ENCODE results near the gene PLCB3. TPM values are rescaled to one million over a fixed set of nuclear protein-coding genes. Genes with fewer than 3 reads are reported as not detected.

The PLCB3 gene
- total and polyA plus RNA-seq, 2 donors (not counting 3 experiments of a cell fraction or from before 2014, with no cell fraction given) = 32.3 to 61.1 TPM

DNA sequence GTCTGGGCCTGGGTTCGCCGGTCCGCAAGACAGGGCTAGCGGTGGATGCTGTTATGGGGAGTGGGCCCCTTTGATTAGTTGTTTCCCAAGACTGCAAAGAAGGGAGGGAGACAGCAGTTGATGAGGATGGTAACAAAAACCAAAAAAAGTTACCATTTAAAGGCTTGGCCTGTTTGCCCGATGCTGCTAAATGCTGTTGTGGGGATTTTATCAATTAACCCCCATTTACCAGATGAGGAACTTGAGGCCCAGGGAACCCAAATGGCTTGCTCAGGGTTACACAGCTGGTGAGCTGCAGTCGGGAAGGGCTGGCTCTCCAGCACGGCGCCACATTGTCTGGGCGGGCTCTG, 28.7 kb upstream of the PLCB3 start:
- peaks cover 0 to 6% of the 10 kb centered on the region in 2 experiments for H3K36me3 ChIP-seq (ENCODE audit: control insufficient read depth in 2 of 2, extremely low read depth in 1 of 2, insufficient read depth in 2 of 2, low read length in 2 of 2)
- H3K9me1 ChIP-seq (replicated peaks; ENCODE audit: control insufficient read depth, extremely low read depth, insufficient read depth, low read length) = no peaks in the 10 kb centered on the region
- H3K4me1 ChIP-seq (ENCODE audit: control insufficient read depth, extremely low read depth, insufficient read depth, low read length) = peaks cover 13% of the 10 kb centered on the region
- ChIA-PET CTCF (no interaction called here), POLR2A (no interaction called here)
- H3K27ac ChIP-seq (ENCODE audit: insufficient read depth, low read depth, low read length) = no peak overlapping the region
- intact Hi-C loops (cut with micrococcal nuclease) (no loop called here), dilution Hi-C loops (cut with MboI; ENCODE audit: extremely low pct_ligation_motif_present, low sequenced_read_pairs) (no loop called here)
- H3K9me3 ChIP-seq (replicated peaks; ENCODE audit: control insufficient read depth, insufficient read depth, low read length) = no peaks in the 10 kb centered on the region
- TF ChIP-seq JUN (IDR thresholded peaks at IDR 0.05; ENCODE audit: borderline replicate concordance, insufficient read depth, insufficient read length, low read depth) (no peak), MYC (IDR thresholded peaks at IDR 0.05; ENCODE audit: low read depth, low read length) (no peak)
- TF ChIP-seq, protein P1, sequence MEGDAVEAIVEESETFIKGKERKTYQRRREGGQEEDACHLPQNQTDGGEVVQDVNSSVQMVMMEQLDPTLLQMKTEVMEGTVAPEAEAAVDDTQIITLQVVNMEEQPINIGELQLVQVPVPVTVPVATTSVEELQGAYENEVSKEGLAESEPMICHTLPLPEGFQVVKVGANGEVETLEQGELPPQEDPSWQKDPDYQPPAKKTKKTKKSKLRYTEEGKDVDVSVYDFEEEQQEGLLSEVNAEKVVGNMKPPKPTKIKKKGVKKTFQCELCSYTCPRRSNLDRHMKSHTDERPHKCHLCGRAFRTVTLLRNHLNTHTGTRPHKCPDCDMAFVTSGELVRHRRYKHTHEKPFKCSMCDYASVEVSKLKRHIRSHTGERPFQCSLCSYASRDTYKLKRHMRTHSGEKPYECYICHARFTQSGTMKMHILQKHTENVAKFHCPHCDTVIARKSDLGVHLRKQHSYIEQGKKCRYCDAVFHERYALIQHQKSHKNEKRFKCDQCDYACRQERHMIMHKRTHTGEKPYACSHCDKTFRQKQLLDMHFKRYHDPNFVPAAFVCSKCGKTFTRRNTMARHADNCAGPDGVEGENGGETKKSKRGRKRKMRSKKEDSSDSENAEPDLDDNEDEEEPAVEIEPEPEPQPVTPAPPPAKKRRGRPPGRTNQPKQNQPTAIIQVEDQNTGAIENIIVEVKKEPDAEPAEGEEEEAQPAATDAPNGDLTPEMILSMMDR (IDR thresholded peaks at IDR 0.05; ENCODE audit: extremely low read depth in 1 of 2, insufficient read depth in 1 of 2, low read depth in 1 of 2, low read length in 2 of 2) = no peak
- FAIRE-seq = no peak
- H3K9ac ChIP-seq (replicated peaks; ENCODE audit: extremely low read depth, insufficient read depth, low read length) = no peak overlapping the region
- BruUV-seq (replicated peaks) = no TSS peak
- DNase-seq (ENCODE audit: low read depth, low spot score) = no peak
- peaks cover 8% of the 10 kb centered on the region for H3K79me2 ChIP-seq (ENCODE audit: control insufficient read depth, insufficient read depth, low read length)
- no peaks in the 10 kb centered on the region for H4K20me1 ChIP-seq (replicated peaks; ENCODE audit: control insufficient read depth, extremely low read depth, insufficient read depth, low read length)
- no peak overlapping the region for H2AFZ ChIP-seq (ENCODE audit: low read depth, low read length)
- no peak overlapping the region for H3K4me3 ChIP-seq (replicated peaks in 1 of 3; ENCODE audit: insufficient read depth in 1 of 3, low read depth in 1 of 3, low read length in 3 of 3)
- no peaks in the 10 kb centered on the region for H3K27me3 ChIP-seq (ENCODE audit: control insufficient read depth in 2 of 2, insufficient read depth in 2 of 2, low read length in 2 of 2)
- H3K4me2 ChIP-seq (ENCODE audit: insufficient read depth, low read length) = no peak overlapping the region

DNA sequence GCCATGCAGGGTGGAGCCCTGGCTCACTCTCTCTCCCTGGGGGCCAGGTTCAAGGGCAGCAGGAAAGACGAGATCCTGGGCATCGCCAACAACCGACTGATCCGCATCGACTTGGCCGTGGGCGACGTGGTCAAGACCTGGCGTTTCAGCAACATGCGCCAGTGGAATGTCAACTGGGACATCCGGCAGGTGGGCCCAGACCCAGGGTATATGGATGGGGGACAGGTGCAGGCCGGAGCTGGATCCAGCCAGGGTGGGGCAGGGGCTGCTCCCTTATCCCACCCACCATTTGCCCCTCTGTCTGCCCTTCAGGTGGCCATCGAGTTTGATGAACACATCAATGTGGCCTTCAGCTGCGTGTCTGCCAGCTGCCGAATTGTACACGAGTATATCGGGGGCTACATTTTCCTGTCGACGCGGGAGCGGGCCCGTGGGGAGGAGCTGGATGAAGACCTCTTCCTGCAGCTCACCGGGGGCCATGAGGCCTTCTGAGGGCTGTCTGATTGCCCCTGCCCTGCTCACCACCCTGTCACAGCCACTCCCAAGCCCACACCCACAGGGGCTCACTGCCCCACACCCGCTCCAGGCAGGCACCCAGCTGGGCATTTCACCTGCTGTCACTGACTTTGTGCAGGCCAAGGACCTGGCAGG, 28.2 kb upstream of the PLCB3 start:
- no peaks in the 10 kb centered on the region for H3K9me1 ChIP-seq (replicated peaks; ENCODE audit: control insufficient read depth, extremely low read depth, insufficient read depth, low read length)
- TF ChIP-seq JUN (IDR thresholded peaks at IDR 0.05; ENCODE audit: borderline replicate concordance, insufficient read depth, insufficient read length, low read depth) (no peak), EZH2 (IDR thresholded peaks at IDR 0.05; ENCODE audit: borderline replicate concordance, low read depth, low read length, severe bottlenecking) (no peak), POLR2AphosphoS5 (IDR thresholded peaks at IDR 0.05; ENCODE audit: insufficient read depth, low read depth, low read length) (no peak), FOS (IDR thresholded peaks at IDR 0.05; ENCODE audit: borderline replicate concordance, insufficient read depth, low read length) (no peak), GATA2 (IDR thresholded peaks at IDR 0.05; ENCODE audit: insufficient read depth, insufficient read length, low read depth, low read length) (no peak), MYC (IDR thresholded peaks at IDR 0.05; ENCODE audit: low read depth, low read length) (no peak), POLR2A (IDR thresholded peaks at IDR 0.05; ENCODE audit: low read depth, low read length) (no peak)
- TF ChIP-seq, protein P2, sequence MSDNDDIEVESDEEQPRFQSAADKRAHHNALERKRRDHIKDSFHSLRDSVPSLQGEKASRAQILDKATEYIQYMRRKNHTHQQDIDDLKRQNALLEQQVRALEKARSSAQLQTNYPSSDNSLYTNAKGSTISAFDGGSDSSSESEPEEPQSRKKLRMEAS (IDR thresholded peaks at IDR 0.05; ENCODE audit: insufficient read depth, insufficient read length) = no peak
- TF ChIP-seq, protein P1 (IDR thresholded peaks at IDR 0.05; ENCODE audit: extremely low read depth in 1 of 2, insufficient read depth in 1 of 2, low read depth in 1 of 2, low read length in 2 of 2) = no peak
- no peak overlapping the region for H3K4me2 ChIP-seq (ENCODE audit: insufficient read depth, low read length)
- H3K36me3 ChIP-seq (ENCODE audit: control insufficient read depth in 2 of 2, extremely low read depth in 1 of 2, insufficient read depth in 2 of 2, low read length in 2 of 2) = peaks cover 0 to 6% of the 10 kb centered on the region in 2 experiments
- peaks cover 8% of the 10 kb centered on the region for H3K79me2 ChIP-seq (ENCODE audit: control insufficient read depth, insufficient read depth, low read length)
- FAIRE-seq = no peak
- TSS peak; percentile 17 for BruUV-seq (replicated peaks)
- no peak overlapping the region for H3K27ac ChIP-seq (ENCODE audit: insufficient read depth, low read depth, low read length)
- intact Hi-C loops (cut with micrococcal nuclease) (no loop called here), dilution Hi-C loops (cut with MboI; ENCODE audit: extremely low pct_ligation_motif_present, low sequenced_read_pairs) (no loop called here)
- no peak for DNase-seq (ENCODE audit: low read depth, low spot score)
- no peak overlapping the region for H3K4me3 ChIP-seq (replicated peaks in 1 of 3; ENCODE audit: insufficient read depth in 1 of 3, low read depth in 1 of 3, low read length in 3 of 3)
- H2AFZ ChIP-seq (ENCODE audit: low read depth, low read length) = no peak overlapping the region
- H3K27me3 ChIP-seq (ENCODE audit: control insufficient read depth in 2 of 2, insufficient read depth in 2 of 2, low read length in 2 of 2) = no peaks in the 10 kb centered on the region
- POLR2A ChIA-PET = no interaction called here
- no peaks in the 10 kb centered on the region for H4K20me1 ChIP-seq (replicated peaks; ENCODE audit: control insufficient read depth, extremely low read depth, insufficient read depth, low read length)
- CTCF ChIA-PET = interaction anchor here (0.9 to 1.7 kb wide), 5 partner anchors 16 to 81 kb away, joined by 3 to 7 read pairs (median 4); no protein-coding TSS in a partner anchor
- H3K9ac ChIP-seq (replicated peaks; ENCODE audit: extremely low read depth, insufficient read depth, low read length) = no peak overlapping the region
- H3K9me3 ChIP-seq (replicated peaks; ENCODE audit: control insufficient read depth, insufficient read depth, low read length) = no peaks in the 10 kb centered on the region
- peaks cover 13% of the 10 kb centered on the region for H3K4me1 ChIP-seq (ENCODE audit: control insufficient read depth, extremely low read depth, insufficient read depth, low read length)

Data from endothelial cell of umbilical vein (primary cell).